GM18507 (cell line): ENCODE measurements around the gene PDE4A.
"Not testable (repeated sequence)": the region's sequence is repeated elsewhere in the genome, so short reads cannot be mapped to it uniquely, and the experiment has no call there.

Source experiments
- DNase-seq: peaks from one replicate; pipeline ENCODE4 v3.0.0; 2011; ENCODE audit warnings: low read depth; ENCODE audit not compliant: insufficient read length; ENCODE audit errors: extremely low spot score
- FAIRE-seq: peaks from 2 replicates; lab custom pipeline; 2011; peaks lifted over from hg19 to GRCh38; lab: Jason Lieb, UNC

Gene PDE4A

GRCh38 chr19:10420444-10421239 lies at the start of gene PDE4A:
TSS of gene PDE4A (plus strand) at chr19:10420538. CDS start at chr19:10420765, 227 bp downstream.
- FAIRE-seq = no peak
- DNase-seq = no peak

GRCh38 chr19:10372690-10373089 lies 47.6 kb upstream of the PDE4A start:
- no peak for DNase-seq
- FAIRE-seq = no peak

- DNase-seq (no peak), FAIRE-seq (no peak)
Measured at GRCh38 chr19:10374931-10375330, 45.4 kb upstream of the PDE4A start.

- not testable (repeated sequence) for DNase-seq, FAIRE-seq
Measured at GRCh38 chr19:10377140-10377640, 43.1 kb upstream of the PDE4A start.

GRCh38 chr19:10378124-10378523 lies 42.2 kb upstream of the PDE4A start:
- DNase-seq (no peak), FAIRE-seq (no peak)

- peak; percentile 29 for FAIRE-seq
Measured at GRCh38 chr19:10379880-10380312, 40.4 kb upstream of the PDE4A start.

GRCh38 chr19:10380313-10381102 lies 39.8 kb upstream of the PDE4A start, which contains the start of gene TYK2:
TSS of gene TYK2 (minus strand) at chr19:10380572. CDS start at chr19:10378406, 2,166 bp downstream.
- FAIRE-seq (peak; percentile 100), DNase-seq (peak; percentile 100)

More at GRCh38 chr19:10379880-10380312, 40.4 kb upstream of the PDE4A start:
- DNase-seq = no peak

- not testable (repeated sequence) for DNase-seq, FAIRE-seq
Measured at GRCh38 chr19:10383223-10383499, 37.2 kb upstream of the PDE4A start.

- DNase-seq (no peak), FAIRE-seq (no peak)
Measured at GRCh38 chr19:10384580-10384979, 35.8 kb upstream of the PDE4A start.

GRCh38 chr19:10388957-10389356 lies 31.4 kb upstream of the PDE4A start:
- DNase-seq = no peak
- peak; percentile 93 for FAIRE-seq

GRCh38 chr19:10389863-10390262 lies 30.5 kb upstream of the PDE4A start:
- DNase-seq (no peak), FAIRE-seq (no peak)

GRCh38 chr19:10390652-10391286 lies 29.6 kb upstream of the PDE4A start:
- peak; percentile 85 for FAIRE-seq
- DNase-seq = no peak

GRCh38 chr19:10392120-10392519 lies 28.2 kb upstream of the PDE4A start:
- FAIRE-seq (no peak), DNase-seq (no peak)

GRCh38 chr19:10393137-10393536 lies 27.2 kb upstream of the PDE4A start:
- DNase-seq (no peak), FAIRE-seq (no peak)

GRCh38 chr19:10395003-10395402 lies 25.3 kb upstream of the PDE4A start:
- no peak for DNase-seq
- FAIRE-seq = no peak

GRCh38 chr19:10395436-10395835 lies 24.9 kb upstream of the PDE4A start:
- DNase-seq (no peak), FAIRE-seq (no peak)

GRCh38 chr19:10395917-10396316 lies 24.4 kb upstream of the PDE4A start:
- FAIRE-seq = no peak
- DNase-seq = no peak

- DNase-seq (no peak), FAIRE-seq (no peak)
Measured at GRCh38 chr19:10398819-10399218, 21.5 kb upstream of the PDE4A start.

GRCh38 chr19:10399340-10399739 lies 21.0 kb upstream of the PDE4A start:
- not testable (repeated sequence) for DNase-seq, FAIRE-seq

- FAIRE-seq (no peak), DNase-seq (no peak)
Measured at GRCh38 chr19:10399878-10400277, 20.5 kb upstream of the PDE4A start.
